ENCODE data around the gene SCG3.

DNA sequence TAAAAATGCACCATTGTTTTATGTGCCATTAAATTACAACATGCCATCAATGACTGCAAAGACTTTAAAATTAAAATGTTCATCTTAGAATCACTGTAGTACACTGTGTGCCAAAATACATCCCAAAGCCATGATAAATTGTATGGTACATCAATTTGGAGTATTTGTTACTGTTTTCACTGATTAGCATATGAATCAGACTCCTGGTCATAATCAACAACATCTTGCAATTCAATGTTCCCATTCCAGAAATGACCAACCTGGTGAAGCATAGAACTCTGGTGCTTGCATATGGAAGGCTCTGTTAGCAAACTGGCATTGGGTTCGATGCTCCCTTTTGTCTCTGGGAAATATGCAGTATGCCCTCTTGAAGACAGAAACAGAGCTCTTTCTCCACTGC is 33.6 kb downstream of the SCG3 start:
- TF ChIP-seq, protein P1, sequence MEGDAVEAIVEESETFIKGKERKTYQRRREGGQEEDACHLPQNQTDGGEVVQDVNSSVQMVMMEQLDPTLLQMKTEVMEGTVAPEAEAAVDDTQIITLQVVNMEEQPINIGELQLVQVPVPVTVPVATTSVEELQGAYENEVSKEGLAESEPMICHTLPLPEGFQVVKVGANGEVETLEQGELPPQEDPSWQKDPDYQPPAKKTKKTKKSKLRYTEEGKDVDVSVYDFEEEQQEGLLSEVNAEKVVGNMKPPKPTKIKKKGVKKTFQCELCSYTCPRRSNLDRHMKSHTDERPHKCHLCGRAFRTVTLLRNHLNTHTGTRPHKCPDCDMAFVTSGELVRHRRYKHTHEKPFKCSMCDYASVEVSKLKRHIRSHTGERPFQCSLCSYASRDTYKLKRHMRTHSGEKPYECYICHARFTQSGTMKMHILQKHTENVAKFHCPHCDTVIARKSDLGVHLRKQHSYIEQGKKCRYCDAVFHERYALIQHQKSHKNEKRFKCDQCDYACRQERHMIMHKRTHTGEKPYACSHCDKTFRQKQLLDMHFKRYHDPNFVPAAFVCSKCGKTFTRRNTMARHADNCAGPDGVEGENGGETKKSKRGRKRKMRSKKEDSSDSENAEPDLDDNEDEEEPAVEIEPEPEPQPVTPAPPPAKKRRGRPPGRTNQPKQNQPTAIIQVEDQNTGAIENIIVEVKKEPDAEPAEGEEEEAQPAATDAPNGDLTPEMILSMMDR (IDR thresholded peaks at IDR 0.05): no peak
- TF ChIP-seq EZH2 (IDR thresholded peaks at IDR 0.05; ENCODE audit: borderline replicate concordance, insufficient read depth, low read depth, low read length, poor library complexity, severe bottlenecking): no peak
